ENCODE results near the gene HMGA1. TPM values are rescaled to one million over a fixed set of nuclear protein-coding genes. Genes with fewer than 3 reads are reported as not detected.

Gene HMGA1
- 114 and 140 TPM in 2 replicates for total RNA-seq

GRCh38 chr6:34236443-34237315, at the start of gene HMGA1:
Gene HMGA1 (plus strand): TSS chr6:34236873. CDS start chr6:34240781, 3,908 bp downstream.

GRCh38 chr6:34248727-34249468, 12.2 kb downstream of the HMGA1 start, which contains the start of gene SMIM29:
Gene SMIM29 (minus strand): TSS chr6:34249006. CDS start chr6:34247791, 1,215 bp downstream.

Other genes starting within 250 kb of the HMGA1 start
- gene GRM4, start 90.8 kb upstream of the HMGA1 start, total RNA-seq: under 0.01 TPM in 1 of 2 replicates, not detected in the other
- 36.7 and 53.4 TPM in 2 replicates for gene SMIM29, start 12.1 kb downstream of the HMGA1 start, total RNA-seq
- gene NUDT3, start 155.8 kb downstream of the HMGA1 start, total RNA-seq: 17.4 and 20.8 TPM in 2 replicates
- gene RPS10, start 189.2 kb downstream of the HMGA1 start, total RNA-seq: 1,439 and 1,650 TPM in 2 replicates
- not detected in 2 replicates for gene PACSIN1, start 229.2 kb downstream of the HMGA1 start, total RNA-seq

Data from aortic smooth muscle cell (primary cell).